GM12865 (cell line): ENCODE results near the gene SAMHD1.
"Not testable (repeated sequence)": the region's sequence is repeated elsewhere in the genome, so short reads cannot be mapped to it uniquely, and the experiment has no call there.

Experiments
- DNase-seq: peaks from one replicate; pipeline ENCODE4 v3.0.0; 2010; ENCODE audit warnings: low read depth
- H3K4me3 ChIP-seq: 2 replicates; pipeline ENCODE4 v1.5.1; 2011; ENCODE audit warnings: mild to moderate bottlenecking, low read depth, low read length, control low read depth
- TF ChIP-seq, protein P1 (sequence below): IDR thresholded peaks from 2 replicates; pipeline ENCODE4 v1.5.1; 2011; ENCODE audit warnings: low read length, control low read depth, low read depth, inconsistent platforms; ENCODE audit not compliant: insufficient read depth; ENCODE audit errors: missing control alignments

Gene SAMHD1

DNA sequence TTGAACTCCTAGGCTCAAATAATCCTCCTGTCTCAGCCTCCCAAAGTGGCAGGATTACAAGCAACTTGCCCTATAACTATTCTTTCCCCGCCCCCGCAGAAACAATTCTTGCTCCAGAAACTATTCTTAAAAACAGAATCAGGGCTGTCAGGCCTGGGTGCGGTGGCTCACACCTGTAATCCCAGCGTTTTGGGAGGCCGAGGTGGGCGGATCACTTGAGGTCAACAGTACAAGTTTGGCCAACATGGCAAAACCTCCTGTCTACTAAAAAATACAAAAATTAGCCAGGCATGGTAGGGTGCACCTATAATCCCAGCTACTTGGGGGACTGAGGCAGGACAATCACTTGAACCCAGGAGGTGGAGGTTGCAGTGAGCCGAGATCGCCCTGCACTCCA is 31.2 kb downstream of the SAMHD1 start:
- no peak for DNase-seq
- TF ChIP-seq, protein P1, sequence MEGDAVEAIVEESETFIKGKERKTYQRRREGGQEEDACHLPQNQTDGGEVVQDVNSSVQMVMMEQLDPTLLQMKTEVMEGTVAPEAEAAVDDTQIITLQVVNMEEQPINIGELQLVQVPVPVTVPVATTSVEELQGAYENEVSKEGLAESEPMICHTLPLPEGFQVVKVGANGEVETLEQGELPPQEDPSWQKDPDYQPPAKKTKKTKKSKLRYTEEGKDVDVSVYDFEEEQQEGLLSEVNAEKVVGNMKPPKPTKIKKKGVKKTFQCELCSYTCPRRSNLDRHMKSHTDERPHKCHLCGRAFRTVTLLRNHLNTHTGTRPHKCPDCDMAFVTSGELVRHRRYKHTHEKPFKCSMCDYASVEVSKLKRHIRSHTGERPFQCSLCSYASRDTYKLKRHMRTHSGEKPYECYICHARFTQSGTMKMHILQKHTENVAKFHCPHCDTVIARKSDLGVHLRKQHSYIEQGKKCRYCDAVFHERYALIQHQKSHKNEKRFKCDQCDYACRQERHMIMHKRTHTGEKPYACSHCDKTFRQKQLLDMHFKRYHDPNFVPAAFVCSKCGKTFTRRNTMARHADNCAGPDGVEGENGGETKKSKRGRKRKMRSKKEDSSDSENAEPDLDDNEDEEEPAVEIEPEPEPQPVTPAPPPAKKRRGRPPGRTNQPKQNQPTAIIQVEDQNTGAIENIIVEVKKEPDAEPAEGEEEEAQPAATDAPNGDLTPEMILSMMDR, result no peak

DNA sequence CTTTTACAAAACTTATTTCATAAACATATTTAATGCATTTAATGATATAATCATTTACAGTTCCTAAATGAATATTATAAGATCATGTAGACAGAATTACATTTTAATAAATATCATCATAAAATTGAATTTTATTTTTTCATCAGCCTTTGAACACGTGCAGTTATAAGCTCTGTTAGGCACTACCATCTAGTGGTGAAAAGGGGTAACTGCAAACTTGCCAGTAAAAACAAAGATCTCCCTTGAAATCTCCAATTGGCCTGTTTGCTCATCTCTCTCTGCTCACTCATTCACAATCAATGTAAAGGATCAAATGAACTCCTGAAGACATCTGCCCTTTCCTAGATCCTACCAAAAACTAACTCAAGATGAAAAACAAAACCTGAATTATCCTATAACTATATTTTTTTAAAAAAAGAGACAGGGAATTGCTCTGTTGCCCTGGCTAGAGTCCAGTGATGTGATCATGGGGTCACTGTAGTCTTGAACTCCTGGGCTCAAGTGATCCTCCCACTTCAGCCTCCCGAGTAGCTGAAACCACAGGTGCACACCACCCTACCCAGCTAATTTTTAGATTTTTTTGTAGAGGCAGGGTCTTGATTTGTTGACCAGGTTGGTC is 31.7 kb downstream of the SAMHD1 start:
- TF ChIP-seq, protein P1, result peak; percentile 85
- DNase-seq, result peak; percentile 71
- H3K4me3 ChIP-seq, result no peak overlapping the region

More for the DNA sequence above, 31.2 kb downstream of the SAMHD1 start:
- no peak overlapping the region for H3K4me3 ChIP-seq

DNA sequence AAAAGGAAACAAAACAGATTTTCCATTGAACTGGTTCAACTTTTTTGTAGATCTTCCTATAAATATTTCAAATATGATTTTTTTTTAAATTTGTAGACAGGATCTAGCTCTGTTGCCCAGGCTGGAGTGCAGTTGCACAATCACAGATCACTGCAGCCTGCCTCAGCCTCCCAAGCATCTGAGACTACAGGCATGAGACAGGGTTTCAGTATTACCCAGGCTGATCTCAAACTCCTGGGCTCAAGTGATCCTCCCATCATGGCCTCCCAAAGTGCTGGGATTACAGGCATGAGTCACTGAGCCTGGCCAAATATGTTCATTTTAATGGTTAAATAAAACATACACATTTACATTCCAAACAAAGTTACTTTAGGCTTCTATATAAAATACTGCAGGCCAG is 33.6 kb downstream of the SAMHD1 start:
- DNase-seq, result no peak
- TF ChIP-seq, protein P1, result no peak
- no peak overlapping the region for H3K4me3 ChIP-seq

DNA sequence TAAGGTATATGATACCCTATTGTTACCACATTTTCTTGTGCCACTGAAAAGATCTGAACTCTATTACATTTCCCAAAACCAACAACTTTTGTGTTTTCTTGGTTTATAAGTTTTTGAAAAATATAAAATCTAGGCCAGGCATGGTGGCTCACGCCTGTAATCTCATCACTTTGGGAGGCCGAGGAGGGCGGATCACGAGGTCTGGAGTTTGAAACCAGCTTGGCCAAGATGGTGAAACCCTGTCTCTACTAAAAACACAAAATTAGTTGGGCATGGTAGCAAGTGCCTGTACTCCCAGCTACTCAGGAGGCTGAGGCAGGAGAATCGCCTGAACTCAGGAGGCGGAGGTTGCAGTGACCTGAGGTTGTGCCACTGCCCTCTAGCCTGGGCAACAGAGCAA is 34.3 kb downstream of the SAMHD1 start:
- H3K4me3 ChIP-seq, result no peak overlapping the region
- TF ChIP-seq, protein P1, result no peak
- no peak for DNase-seq

DNA sequence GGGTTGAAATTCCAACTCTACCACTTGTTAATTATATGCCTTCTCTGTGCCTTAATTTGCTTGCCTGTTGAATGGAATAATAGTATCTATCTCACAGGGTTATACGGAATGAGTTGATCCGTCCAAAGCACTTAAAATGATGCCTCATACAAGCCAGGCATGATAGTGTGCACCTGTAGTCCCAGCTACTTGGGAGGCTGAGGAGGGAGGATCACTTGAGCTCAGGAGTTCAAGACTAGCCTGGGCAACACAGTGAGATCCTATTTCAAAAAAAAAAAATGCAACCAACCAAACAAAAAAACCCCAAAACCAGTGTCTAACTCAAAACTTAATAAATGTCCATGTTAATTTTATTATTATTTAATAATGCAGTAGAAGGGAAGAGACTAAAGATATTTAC is 35.3 kb downstream of the SAMHD1 start:
- TF ChIP-seq, protein P1, result no peak
- no peak overlapping the region for H3K4me3 ChIP-seq
- DNase-seq, result no peak

DNA sequence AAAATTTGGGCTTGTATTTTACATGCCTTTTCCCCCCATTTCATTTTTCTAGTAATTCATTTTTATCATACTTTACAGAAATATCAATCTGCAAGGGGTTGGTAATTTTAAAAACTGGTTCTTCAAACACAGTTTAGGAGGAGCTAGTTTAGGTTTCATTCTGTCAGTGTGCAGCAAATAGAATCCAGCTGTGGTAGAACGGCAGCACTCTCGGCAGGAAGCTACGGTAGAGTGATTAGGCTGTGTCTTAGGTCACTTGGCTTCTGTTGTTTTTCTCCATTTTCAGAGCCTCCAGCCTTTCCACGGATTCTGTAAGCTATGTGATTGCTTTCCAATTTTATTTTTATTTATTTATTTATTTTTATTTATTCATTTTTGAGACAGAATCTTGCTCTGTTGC is 42.9 kb downstream of the SAMHD1 start:
- H3K4me3 ChIP-seq, result no peak overlapping the region
- DNase-seq, result peak; percentile 77
- TF ChIP-seq, protein P1, result no peak

DNA sequence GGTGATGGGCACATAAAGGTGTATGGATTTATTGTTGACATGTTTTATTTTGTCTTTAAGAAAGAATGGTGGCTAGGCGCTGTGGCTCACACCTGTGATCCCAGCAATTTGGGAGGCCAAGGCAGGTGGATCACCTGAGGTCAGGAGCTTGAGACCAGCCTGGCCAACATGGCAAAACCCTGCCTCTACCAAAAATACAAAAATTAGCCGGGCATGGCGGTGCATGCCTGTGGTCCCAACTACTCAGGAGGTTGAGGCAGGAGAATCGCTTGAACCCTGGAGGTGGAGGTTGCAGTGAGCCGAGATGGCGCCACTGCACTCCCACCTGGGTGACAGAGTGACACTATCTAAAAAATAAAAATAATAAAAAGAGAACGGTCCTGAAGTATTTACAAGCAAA is 45.4 kb downstream of the SAMHD1 start:
- not testable (repeated sequence) for H3K4me3 ChIP-seq, DNase-seq

DNA sequence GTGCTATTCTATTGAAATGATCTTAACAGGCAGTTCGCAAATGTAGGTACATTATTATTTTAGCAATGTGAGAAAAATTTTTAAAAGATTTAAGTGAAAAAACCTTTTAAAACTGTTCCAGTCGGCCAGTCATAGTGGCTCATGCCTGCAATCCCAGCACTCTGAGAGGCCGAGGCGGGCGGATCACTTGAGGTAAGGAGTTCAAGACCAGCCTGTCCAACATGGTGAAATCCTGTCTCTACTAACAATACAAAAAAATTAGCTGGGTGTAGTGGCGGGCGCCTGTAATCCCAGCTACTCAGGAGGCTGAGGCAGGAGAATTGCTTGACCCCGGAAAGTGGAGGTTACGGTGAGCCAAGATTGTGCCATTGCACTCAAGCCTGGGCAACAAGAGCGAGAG is 45.9 kb downstream of the SAMHD1 start:
- not testable (repeated sequence) for DNase-seq, H3K4me3 ChIP-seq
